GM23248 (cell line): ENCODE data around the gene PHLDB1. TPM values are rescaled to one million over a fixed set of nuclear protein-coding genes. Genes with fewer than 3 reads are reported as not detected.

Source experiments
- DNase-seq: peaks from one replicate; pipeline ENCODE4 v3.0.0-alpha.2; 2015
- H2AFZ ChIP-seq: fragments of 200-600 bp; sonication (generic); 2 replicates; pipeline ENCODE4 v1.6.1; 2016; ENCODE audit warnings: antibody characterized with exemption
- H3F3A ChIP-seq: fragments of 200-600 bp; sonication (generic); 2 replicates; pipeline ENCODE4 v1.6.1; 2016; ENCODE audit warnings: mild to moderate bottlenecking, antibody characterized with exemption, mixed run types; ENCODE audit not compliant: insufficient read depth
- H3K27ac ChIP-seq: fragments of 200-600 bp; sonication (generic); 2 replicates; pipeline ENCODE4 v1.5.1; 2016; ENCODE audit warnings: mild to moderate bottlenecking
- H3K27me3 ChIP-seq: fragments of 200-600 bp; sonication (generic); replicated peaks from 2 replicates; pipeline ENCODE4 v1.6.1; 2016; ENCODE audit warnings: mild to moderate bottlenecking; ENCODE audit not compliant: insufficient read depth
- H3K36me3 ChIP-seq: fragments of 200-600 bp; sonication (generic); 2 replicates; pipeline ENCODE4 v1.6.1; 2016; ENCODE audit warnings: low read depth, mild to moderate bottlenecking
- H3K4me1 ChIP-seq: fragments of 200-600 bp; sonication (generic); 2 replicates; pipeline ENCODE4 v1.6.1; 2016; ENCODE audit warnings: mild to moderate bottlenecking; ENCODE audit not compliant: insufficient read depth
- H3K4me2 ChIP-seq: fragments of 200-600 bp; sonication (generic); one replicate; pipeline ENCODE4 v1.6.1; 2016; ENCODE audit warnings: mild to moderate bottlenecking; ENCODE audit not compliant: unreplicated experiment
- H3K4me3 ChIP-seq: fragments of 200-600 bp; sonication (generic); 2 replicates; pipeline ENCODE4 v1.5.1; 2016; ENCODE audit warnings: mild to moderate bottlenecking
- H3K79me2 ChIP-seq: fragments of 200-600 bp; sonication (generic); 2 replicates; pipeline ENCODE4 v1.6.1; 2016; ENCODE audit warnings: mild to moderate bottlenecking; ENCODE audit not compliant: insufficient read depth
- H3K9ac ChIP-seq: fragments of 200-600 bp; sonication (generic); 2 replicates; pipeline ENCODE4 v1.6.1; 2016; ENCODE audit warnings: mild to moderate bottlenecking
- H3K9me2 ChIP-seq: fragments of 200-600 bp; sonication (generic); 2 replicates; pipeline ENCODE4 v1.6.1; 2016; ENCODE audit warnings: mixed run types, mild to moderate bottlenecking, moderate library complexity; ENCODE audit not compliant: insufficient read depth
- H3K9me3 ChIP-seq: fragments of 200-600 bp; sonication (generic); one replicate; pipeline ENCODE4 v1.6.1; 2017; ENCODE audit warnings: low read depth
- H4K20me1 ChIP-seq: fragments of 200-600 bp; sonication (generic); 2 replicates; pipeline ENCODE4 v1.6.0; 2016; ENCODE audit not compliant: insufficient read depth
- EZH2 ChIP-seq: fragments of 200-600 bp; sonication (generic); IDR thresholded peaks from 2 replicates; pipeline ENCODE4 v1.6.1; 2018; ENCODE audit warnings: antibody characterized with exemption, mild to moderate bottlenecking; ENCODE audit not compliant: insufficient read depth, poor library complexity, severe bottlenecking
- EZH2phosphoT487 ChIP-seq: fragments of 200-600 bp; sonication (generic); IDR thresholded peaks from 2 replicates; pipeline ENCODE4 v1.6.1; 2018; ENCODE audit warnings: antibody characterized with exemption, moderate library complexity, mild to moderate bottlenecking, low read depth; ENCODE audit not compliant: insufficient read depth
- WGBS, 2 experiments: methylation state at CpG; one replicate each; pipeline ENCODE4 v1.1.6; 2015 to 2017; ENCODE audit warnings: low lambda C conversion rate in 2 of 2, low coverage in 1 of 2; ENCODE audit errors: missing lambda C conversion rate in 2 of 2; 5-methylcytosine and 5-hydroxymethylcytosine counted together
- in situ Hi-C: fragments of 300-500 bp; cut with MboI; formaldehyde crosslinking; loops from 2 replicates; pipeline ENCODE4 v1.15.0; 2020
- polyA plus RNA-seq: library from polyadenylated mRNA; unstranded; fragments of >200 nt; fragmentation: Nextera tagmentation; extraction: Ambion mirVana; gene quantifications from 2 replicates; pipeline ENCODE4 v1.2.1, GENCODE V29; 2016
- total RNA-seq: library from RNA; depleted of rRNA; stranded (reverse); fragments of >200 nt; shearing (Covaris generic); gene quantifications from 2 replicates; pipeline ENCODE4 v1.2.3, GENCODE V29; 2014

PHLDB1 gene
- total and polyA plus RNA-seq, 2 experiments from 2014 or later: 91.7 to 102 TPM

GRCh38 chr11:118650366-118650765 lies 43.0 kb downstream of the PHLDB1 start:
- Histone ChIP-seq H4K20me1 (no peaks in the 10 kb centered on the region), H3K9me3 (no peaks in the 10 kb centered on the region), H2AFZ (no peak overlapping the region), H3K4me1 (no peaks in the 10 kb centered on the region), H3K9me2 (no peaks in the 10 kb centered on the region), H3F3A (peaks cover 46% of the 10 kb centered on the region), H3K4me2 (no peak overlapping the region), H3K36me3 (peaks cover 81% of the 10 kb centered on the region), H3K4me3 (no peak overlapping the region), H3K27ac (no peak overlapping the region), H3K79me2 (peaks cover 27% of the 10 kb centered on the region), H3K9ac (no peak overlapping the region), H3K27me3 (no peaks in the 10 kb centered on the region)
- DNase-seq: no peak
- no peak for TF ChIP-seq EZH2phosphoT487
- no peak for TF ChIP-seq EZH2
- in situ Hi-C loops: no loop called here
- WGBS, 2 experiments: 95 to 98% methylated on average over 8 of the region's 8 CpGs

GRCh38 chr11:118651820-118652219 lies 44.4 kb downstream of the PHLDB1 start:
- Histone ChIP-seq H3K9me2 (no peaks in the 10 kb centered on the region), H4K20me1 (no peaks in the 10 kb centered on the region), H3K9ac (no peak overlapping the region), H3K27me3 (no peaks in the 10 kb centered on the region), H3K4me1 (no peaks in the 10 kb centered on the region), H3K27ac (no peak overlapping the region), H3F3A (peaks cover 55% of the 10 kb centered on the region), H3K9me3 (no peaks in the 10 kb centered on the region), H3K4me2 (no peak overlapping the region), H3K36me3 (peaks cover 80% of the 10 kb centered on the region), H3K79me2 (peaks cover 15% of the 10 kb centered on the region), H3K4me3 (no peak overlapping the region), H2AFZ (no peak overlapping the region)
- no peak for TF ChIP-seq EZH2
- no peak for TF ChIP-seq EZH2phosphoT487
- DNase-seq: no peak
- WGBS, 2 experiments: 93 to 95% methylated on average over 3 of the region's 3 CpGs
- in situ Hi-C loops: no loop called here

DNA sequence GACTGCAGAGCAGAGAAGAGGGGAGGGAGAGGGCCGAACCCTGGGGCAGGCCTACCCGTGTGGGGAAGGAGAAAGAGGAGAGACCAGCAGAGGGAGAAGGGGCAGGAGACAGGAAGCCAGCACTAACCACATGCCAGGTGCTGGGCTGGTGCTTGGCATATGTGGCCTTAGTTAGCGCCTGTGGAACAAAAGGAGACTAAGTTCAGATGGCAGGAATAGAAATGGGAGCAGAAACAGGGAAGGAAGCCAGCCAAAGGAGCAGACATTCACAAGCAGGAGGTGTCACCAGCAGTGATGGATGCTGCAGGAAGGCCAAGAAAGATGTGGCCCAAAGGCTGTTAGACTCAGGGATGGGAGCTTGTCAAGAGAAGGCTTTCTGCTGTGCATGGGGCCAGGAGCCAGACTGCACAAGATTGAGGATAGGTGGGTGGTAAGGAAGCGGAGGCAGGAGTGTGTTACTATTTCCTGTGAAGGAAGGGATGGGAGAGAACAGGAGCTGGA lies 45.3 kb downstream of the PHLDB1 start:
- Histone ChIP-seq H3K27ac (no peak overlapping the region), H3K79me2 (peaks cover 13% of the 10 kb centered on the region; the same call in 1 of the 2 replicates), H3K9me2 (no peaks in the 10 kb centered on the region), H3K4me1 (no peaks in the 10 kb centered on the region), H3K4me2 (no peak overlapping the region), H3K9ac (no peak overlapping the region), H3K9me3 (no peaks in the 10 kb centered on the region), H3K27me3 (no peaks in the 10 kb centered on the region), H3K36me3 (peaks cover 83% of the 10 kb centered on the region), H3K4me3 (no peak overlapping the region), H4K20me1 (no peaks in the 10 kb centered on the region), H2AFZ (no peak overlapping the region), H3F3A (peaks cover 63% of the 10 kb centered on the region)
- DNase-seq: no peak
- TF ChIP-seq EZH2phosphoT487 (no peak), EZH2 (no peak)
- in situ Hi-C loops: no loop called here
- WGBS, 2 experiments: 68 to 75% methylated on average over 4 of the region's 4 CpGs

DNA sequence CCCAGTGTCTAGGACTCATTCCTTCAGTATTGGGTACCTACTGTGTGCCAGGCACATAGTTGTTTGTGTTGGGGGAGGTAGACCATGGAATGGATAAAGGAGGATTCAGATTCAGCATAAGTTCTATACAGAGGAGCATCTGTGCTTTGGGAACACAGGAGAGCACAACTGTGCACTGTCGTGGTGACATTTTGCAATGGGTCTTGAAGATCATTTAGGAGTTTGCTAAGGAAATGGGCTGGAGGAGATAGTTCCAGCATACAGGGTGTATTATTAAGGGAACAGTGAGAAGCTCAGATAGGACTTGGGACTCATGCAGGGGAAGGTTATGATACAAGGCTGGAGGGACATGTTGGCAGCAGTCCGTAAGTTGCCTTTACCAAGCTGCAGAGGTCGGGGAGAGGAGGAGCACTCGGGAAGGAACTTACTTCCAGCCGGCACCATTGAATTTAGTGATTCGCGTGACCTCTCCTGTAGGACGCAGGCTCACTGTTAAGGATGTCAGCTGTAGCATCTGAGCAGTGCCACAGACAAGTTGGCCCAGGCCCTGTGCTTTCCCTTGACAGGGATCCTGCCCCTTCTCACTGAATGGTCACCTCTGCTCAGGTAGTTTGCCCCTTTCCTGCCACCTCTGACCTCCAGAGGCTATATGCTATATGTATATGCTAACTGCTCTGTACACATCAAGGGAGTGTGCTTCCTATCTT lies 46.4 kb downstream of the PHLDB1 start:
- TF ChIP-seq EZH2phosphoT487: no peak
- TF ChIP-seq EZH2: no peak
- no peak for DNase-seq
- Histone ChIP-seq H3F3A (peaks cover 68% of the 10 kb centered on the region), H3K9me3 (no peaks in the 10 kb centered on the region), H3K79me2 (peaks cover 8% of the 10 kb centered on the region; the same call in 1 of the 2 replicates), H3K27ac (no peak overlapping the region), H3K36me3 (peaks cover 78% of the 10 kb centered on the region), H2AFZ (no peak overlapping the region), H4K20me1 (no peaks in the 10 kb centered on the region), H3K4me2 (no peak overlapping the region), H3K9ac (no peak overlapping the region), H3K27me3 (no peaks in the 10 kb centered on the region), H3K4me3 (no peak overlapping the region), H3K4me1 (no peaks in the 10 kb centered on the region), H3K9me2 (no peaks in the 10 kb centered on the region)
- WGBS, 2 experiments: 75 to 77% methylated on average over 8 of the region's 8 CpGs
- in situ Hi-C loops: no loop called here
